ENCODE results near the gene RAPGEF5.

DNA sequence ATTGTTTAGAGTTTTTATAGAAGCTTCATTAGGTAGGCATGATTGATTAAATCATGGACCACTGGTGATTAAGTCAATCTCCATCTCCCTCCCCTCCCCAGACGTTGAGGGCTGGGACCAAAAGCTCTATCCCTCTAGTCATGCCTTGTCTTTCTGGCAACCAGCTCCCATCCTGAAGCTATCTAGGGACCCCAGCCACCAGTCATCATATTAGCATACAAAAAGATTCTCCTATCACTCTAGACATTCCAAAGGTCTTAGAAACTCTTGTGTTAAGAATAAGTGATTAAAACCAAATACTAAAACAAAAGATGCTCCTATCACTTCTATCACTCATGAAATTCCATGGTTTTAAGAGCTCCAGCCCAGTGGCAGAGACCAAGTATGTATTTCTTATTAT lies 178.2 kb downstream of the RAPGEF5 start:
- TF ChIP-seq CEBPB (IDR thresholded peaks at IDR 0.05; ENCODE audit: borderline replicate concordance in 1 of 2, low read depth in 2 of 2, low read length in 2 of 2) (no peak), BCL11A (IDR thresholded peaks at IDR 0.05; ENCODE audit: low read depth, low read length) (no peak), TAF1 (IDR thresholded peaks at IDR 0.05; ENCODE audit: borderline replicate concordance, low read depth, low read length) (no peak)
- TF ChIP-seq, protein P1, sequence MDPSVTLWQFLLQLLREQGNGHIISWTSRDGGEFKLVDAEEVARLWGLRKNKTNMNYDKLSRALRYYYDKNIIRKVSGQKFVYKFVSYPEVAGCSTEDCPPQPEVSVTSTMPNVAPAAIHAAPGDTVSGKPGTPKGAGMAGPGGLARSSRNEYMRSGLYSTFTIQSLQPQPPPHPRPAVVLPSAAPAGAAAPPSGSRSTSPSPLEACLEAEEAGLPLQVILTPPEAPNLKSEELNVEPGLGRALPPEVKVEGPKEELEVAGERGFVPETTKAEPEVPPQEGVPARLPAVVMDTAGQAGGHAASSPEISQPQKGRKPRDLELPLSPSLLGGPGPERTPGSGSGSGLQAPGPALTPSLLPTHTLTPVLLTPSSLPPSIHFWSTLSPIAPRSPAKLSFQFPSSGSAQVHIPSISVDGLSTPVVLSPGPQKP (IDR thresholded peaks at IDR 0.05; ENCODE audit: low read depth, low read length) = no peak
- TF ChIP-seq, protein P2, sequence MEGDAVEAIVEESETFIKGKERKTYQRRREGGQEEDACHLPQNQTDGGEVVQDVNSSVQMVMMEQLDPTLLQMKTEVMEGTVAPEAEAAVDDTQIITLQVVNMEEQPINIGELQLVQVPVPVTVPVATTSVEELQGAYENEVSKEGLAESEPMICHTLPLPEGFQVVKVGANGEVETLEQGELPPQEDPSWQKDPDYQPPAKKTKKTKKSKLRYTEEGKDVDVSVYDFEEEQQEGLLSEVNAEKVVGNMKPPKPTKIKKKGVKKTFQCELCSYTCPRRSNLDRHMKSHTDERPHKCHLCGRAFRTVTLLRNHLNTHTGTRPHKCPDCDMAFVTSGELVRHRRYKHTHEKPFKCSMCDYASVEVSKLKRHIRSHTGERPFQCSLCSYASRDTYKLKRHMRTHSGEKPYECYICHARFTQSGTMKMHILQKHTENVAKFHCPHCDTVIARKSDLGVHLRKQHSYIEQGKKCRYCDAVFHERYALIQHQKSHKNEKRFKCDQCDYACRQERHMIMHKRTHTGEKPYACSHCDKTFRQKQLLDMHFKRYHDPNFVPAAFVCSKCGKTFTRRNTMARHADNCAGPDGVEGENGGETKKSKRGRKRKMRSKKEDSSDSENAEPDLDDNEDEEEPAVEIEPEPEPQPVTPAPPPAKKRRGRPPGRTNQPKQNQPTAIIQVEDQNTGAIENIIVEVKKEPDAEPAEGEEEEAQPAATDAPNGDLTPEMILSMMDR (IDR thresholded peaks at IDR 0.05 in 2 of 3, conservative IDR thresholded peaks at IDR 0.05 in 1 of 3; ENCODE audit: control insufficient read depth in 2 of 3, extremely low read depth in 1 of 3, insufficient read depth in 1 of 3, low read depth in 3 of 3, low read length in 3 of 3) = no peak
- TF ChIP-seq, protein P3, sequence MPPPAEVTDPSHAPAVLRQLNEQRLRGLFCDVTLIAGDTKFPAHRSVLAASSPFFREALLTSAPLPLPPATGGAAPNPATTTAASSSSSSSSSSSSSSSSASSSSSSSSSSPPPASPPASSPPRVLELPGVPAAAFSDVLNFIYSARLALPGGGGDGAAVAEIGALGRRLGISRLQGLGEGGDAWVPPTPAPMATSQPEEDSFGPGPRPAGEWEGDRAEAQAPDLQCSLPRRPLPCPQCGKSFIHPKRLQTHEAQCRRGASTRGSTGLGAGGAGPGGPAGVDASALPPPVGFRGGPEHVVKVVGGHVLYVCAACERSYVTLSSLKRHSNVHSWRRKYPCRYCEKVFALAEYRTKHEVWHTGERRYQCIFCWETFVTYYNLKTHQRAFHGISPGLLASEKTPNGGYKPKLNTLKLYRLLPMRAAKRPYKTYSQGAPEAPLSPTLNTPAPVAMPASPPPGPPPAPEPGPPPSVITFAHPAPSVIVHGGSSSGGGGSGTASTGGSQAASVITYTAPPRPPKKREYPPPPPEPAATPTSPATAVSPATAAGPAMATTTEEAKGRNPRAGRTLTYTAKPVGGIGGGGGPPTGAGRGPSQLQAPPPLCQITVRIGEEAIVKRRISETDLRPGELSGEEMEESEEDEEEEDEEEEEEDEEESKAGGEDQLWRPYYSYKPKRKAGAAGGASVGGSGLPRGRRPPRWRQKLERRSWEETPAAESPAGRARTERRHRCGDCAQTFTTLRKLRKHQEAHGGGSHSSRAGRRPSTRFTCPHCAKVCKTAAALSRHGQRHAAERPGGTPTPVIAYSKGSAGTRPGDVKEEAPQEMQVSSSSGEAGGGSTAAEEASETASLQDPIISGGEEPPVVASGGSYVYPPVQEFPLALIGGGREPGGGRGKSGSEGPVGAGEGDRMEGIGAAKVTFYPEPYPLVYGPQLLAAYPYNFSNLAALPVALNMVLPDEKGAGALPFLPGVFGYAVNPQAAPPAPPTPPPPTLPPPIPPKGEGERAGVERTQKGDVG (CRISPR knock-in tag; IDR thresholded peaks at IDR 0.05) = no peak

Data from GM12878 (cell line).